HepG2 (cell line): ENCODE results near the gene PUM1. TPM values are rescaled to one million over a fixed set of nuclear protein-coding genes. Genes with fewer than 3 reads are reported as not detected.

Source experiments
- BCL3 ChIP-seq: sonication (generic); formaldehyde crosslinking; IDR thresholded peaks from 2 replicates; pipeline ENCODE4 v1.5.1; 2020; ENCODE audit warnings: mild to moderate bottlenecking, missing genetic modification reagents, moderate library complexity
- CHD2 ChIP-seq: IDR thresholded peaks from 2 replicates; pipeline ENCODE4 v1.6.1; 2011; ENCODE audit warnings: low read depth, low read length, improper control_type of control experiment
- CHD4 ChIP-seq: fragments of 200-600 bp; sonication (generic); IDR thresholded peaks from 2 replicates; pipeline ENCODE4 v1.7.0; 2017; ENCODE audit warnings: mild to moderate bottlenecking, low read length, borderline replicate concordance
- GPBP1L1 ChIP-seq: sonication (generic); formaldehyde crosslinking; IDR thresholded peaks from 2 replicates; pipeline ENCODE4 v1.5.0; 2020; ENCODE audit warnings: mild to moderate bottlenecking, missing genetic modification reagents
- HOXA9 ChIP-seq: sonication (generic); formaldehyde crosslinking; IDR thresholded peaks from 2 replicates; pipeline ENCODE4 v1.8.1; 2022; ENCODE audit warnings: missing genetic modification reagents, mild to moderate bottlenecking, moderate library complexity, borderline replicate concordance
- MAFG ChIP-seq: sonication (generic); formaldehyde crosslinking; IDR thresholded peaks from 2 replicates; pipeline ENCODE4 v1.5.1; 2020; ENCODE audit warnings: mild to moderate bottlenecking, missing genetic modification reagents
- NFE2 ChIP-seq: sonication (generic); formaldehyde crosslinking; IDR thresholded peaks from 2 replicates; pipeline ENCODE4 v1.4.0; 2020; ENCODE audit warnings: missing genetic modification reagents
- REST ChIP-seq, 2 experiments: IDR thresholded peaks; 2 replicates each; pipeline ENCODE4 v1.6.1; 2011 to 2012; ENCODE audit warnings: low read length in 2 of 2, borderline replicate concordance in 1 of 2, low read depth in 1 of 2, mild to moderate bottlenecking in 1 of 2, moderate library complexity in 1 of 2
- RFX5 ChIP-seq: IDR thresholded peaks from 2 replicates; pipeline ENCODE4 v1.6.1; 2011; ENCODE audit warnings: low read depth, low read length, improper control_type of control experiment
- SMAD1 ChIP-seq: sonication (generic); formaldehyde crosslinking; IDR thresholded peaks from 2 replicates; pipeline ENCODE4 v1.4.0; 2020; ENCODE audit warnings: missing genetic modification reagents, low read depth, mild to moderate bottlenecking, borderline replicate concordance
- SMC3 ChIP-seq: IDR thresholded peaks from 2 replicates; pipeline ENCODE4 v1.6.1; 2011; ENCODE audit warnings: low read length, improper control_type of control experiment
- SSRP1 ChIP-seq: IDR thresholded peaks from 2 replicates; pipeline ENCODE4 v1.6.1; 2016; ENCODE audit warnings: control low read depth
- ZNF136 ChIP-seq: sonication (generic); formaldehyde crosslinking; IDR thresholded peaks from 2 replicates; pipeline ENCODE4 v1.8.1; 2022; ENCODE audit warnings: low read depth, mild to moderate bottlenecking, moderate library complexity, missing genetic modification reagents
- ZNF350 ChIP-seq: sonication (generic); formaldehyde crosslinking; IDR thresholded peaks from 2 replicates; pipeline ENCODE4 v1.4.0; 2020; ENCODE audit warnings: mild to moderate bottlenecking, low read depth, missing genetic modification reagents, borderline replicate concordance
- ZNF512B ChIP-seq: sonication (generic); formaldehyde crosslinking; IDR thresholded peaks from 2 replicates; pipeline ENCODE4 v1.5.1; 2020; ENCODE audit warnings: missing genetic modification reagents, mild to moderate bottlenecking, borderline replicate concordance
- ZNF558 ChIP-seq: sonication (generic); formaldehyde crosslinking; IDR thresholded peaks from 2 replicates; pipeline ENCODE4 v1.9.0; 2022; ENCODE audit warnings: mild to moderate bottlenecking, missing genetic modification reagents, borderline replicate concordance
- ZNF607 ChIP-seq: sonication (generic); formaldehyde crosslinking; IDR thresholded peaks from 2 replicates; pipeline ENCODE4 v1.5.1; 2020; ENCODE audit warnings: missing genetic modification reagents, mild to moderate bottlenecking, borderline replicate concordance
- ZNF773 ChIP-seq: sonication (generic); formaldehyde crosslinking; IDR thresholded peaks from 2 replicates; pipeline ENCODE4 v1.4.0; 2020; ENCODE audit warnings: missing genetic modification reagents, borderline replicate concordance
- ZNF816 ChIP-seq: sonication (generic); formaldehyde crosslinking; IDR thresholded peaks from 2 replicates; pipeline ENCODE4 v1.8.0; 2022; ENCODE audit warnings: missing genetic modification reagents, mild to moderate bottlenecking, borderline replicate concordance
- polyA plus RNA-seq, 8 experiments: library from polyadenylated mRNA; depleted of rRNA in 3 of 8; stranded (reverse) in 7 of 8; unstranded in 1 of 8; fragments of >200 nt; fragmentation: Illumina TruSeq in 4 of 8; extraction: Trizol in 4 of 8; gene quantifications; 2 replicates each; pipeline versions ENCODE4 v1.2.1 to v1.2.3, GENCODE V29; 2011 to 2016; ENCODE audit warnings: low read depth in 4 of 8, missing spikeins in 1 of 8, mixed read lengths in 1 of 8; ENCODE audit not compliant: insufficient read depth in 1 of 8
- total RNA-seq, 5 experiments: library from RNA; depleted of rRNA; stranded (reverse); fragments of >200 nt; fragmentation: Illumina TruSeq; extraction: Trizol; gene quantifications; 2 replicates each; pipeline ENCODE4 v1.2.3, GENCODE V29; 2016; ENCODE audit warnings: low read depth in 1 of 5

Gene PUM1
- total and polyA plus RNA-seq, 2 of the 13 experiments (the other 11 are each of a cell fraction or from before 2014, with no cell fraction given) = 64.7 to 91.0 TPM

- TF ChIP-seq REST (IDR thresholded peaks at IDR 0.05; ENCODE audit: borderline replicate concordance in 1 of 2, low read depth in 1 of 2, low read length in 2 of 2) = peak in 1 of 2 experiments; percentile 45; a peak in 1 of 4 replicates
- peak; percentile 44; the same call in 1 of the 2 replicates for TF ChIP-seq ZNF773 (CRISPR knock-in tag)
- no peak for TF ChIP-seq CHD2
- peak; percentile 86; the same call in 1 of the 2 replicates for TF ChIP-seq ZNF350 (CRISPR knock-in tag)
- TF ChIP-seq SMAD1 = no peak; the same call in 1 of the 2 replicates
- TF ChIP-seq ZNF512B (CRISPR knock-in tag) = no peak
- peak; percentile 89 for TF ChIP-seq RFX5
- no peak for TF ChIP-seq ZNF136 (CRISPR knock-in tag)
- no peak for TF ChIP-seq NFE2 (CRISPR knock-in tag)
- TF ChIP-seq ZNF558 (CRISPR knock-in tag) = no peak; the same call in 1 of the 2 replicates
- TF ChIP-seq SSRP1 = no peak
- TF ChIP-seq GPBP1L1 = no peak
- TF ChIP-seq SMC3 = no peak
- TF ChIP-seq ZNF816 (CRISPR knock-in tag) = peak; percentile 89; the same call in 1 of the 2 replicates
- TF ChIP-seq HOXA9 (CRISPR knock-in tag) = peak; percentile 29; the same call in 1 of the 2 replicates
- TF ChIP-seq BCL3 (CRISPR knock-in tag) = peak; percentile 65; the same call in 1 of the 2 replicates
- TF ChIP-seq MAFG (CRISPR knock-in tag) = no peak
- no peak for TF ChIP-seq ZNF607 (CRISPR knock-in tag)
- TF ChIP-seq CHD4 = no peak
Measured at GRCh38 chr1:31065310-31066217, at the start of gene PUM1 (continued).
